Measurements from ENCODE around the gene DAG1.

Gene DAG1

DNA sequence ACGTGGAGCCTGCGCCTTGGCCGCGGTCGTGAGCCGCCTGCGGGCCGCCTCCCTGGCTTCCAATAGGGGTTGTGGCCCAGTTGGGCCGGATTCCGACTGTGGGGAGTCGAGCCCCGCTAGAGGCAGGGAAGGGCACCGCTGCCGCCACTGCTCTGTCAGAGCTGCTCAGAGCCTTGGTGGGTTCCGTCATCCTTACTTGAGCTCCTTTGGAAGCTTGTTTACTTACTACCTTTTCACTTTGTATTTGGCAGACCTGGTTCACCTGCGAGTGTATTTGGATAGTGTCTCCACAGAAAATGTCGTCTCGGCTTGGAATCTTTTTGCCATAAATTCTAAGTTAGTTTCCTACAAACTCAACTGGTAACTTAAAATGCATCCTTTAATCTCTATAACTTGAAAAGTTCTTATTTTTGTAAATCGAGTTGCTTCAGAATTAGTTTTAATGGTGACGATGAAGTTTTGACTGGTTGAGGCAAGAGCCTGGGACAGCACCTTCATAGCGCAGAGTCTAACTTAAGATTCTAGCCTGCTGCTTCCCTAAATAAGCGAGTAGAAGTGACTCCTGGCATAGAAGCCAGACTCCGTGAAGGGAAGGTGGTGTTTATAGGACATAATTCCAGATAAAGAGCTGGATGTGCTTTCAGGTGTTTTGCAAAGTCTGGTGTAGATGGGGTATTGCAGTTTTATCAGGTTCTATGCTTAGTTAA lies 800 bp downstream of the DAG1 start:
- no peaks in the 10 kb centered on the region for H3K9me3 ChIP-seq (ENCODE audit: control insufficient read depth, insufficient read depth, low read length)
- H3F3A ChIP-seq (ENCODE audit: control insufficient read depth, insufficient read depth) = peaks cover 7% of the 10 kb centered on the region
- peak overlapping the region; percentile 76 for H3K4me2 ChIP-seq (ENCODE audit: low read length)
- no peaks in the 10 kb centered on the region for H3K27me3 ChIP-seq (ENCODE audit: control insufficient read depth, low read length)
- H3K4me3 ChIP-seq (ENCODE audit: low read length) = peak overlapping the region; percentile 100
- peaks cover 19% of the 10 kb centered on the region for H3K4me1 ChIP-seq (ENCODE audit: control insufficient read depth, low read length)
- H4K20me1 ChIP-seq (ENCODE audit: control insufficient read depth, insufficient read depth, low read depth, low read length) = no peaks in the 10 kb centered on the region
- H3K9me2 ChIP-seq (replicated peaks; ENCODE audit: control insufficient read depth, low read length) = no peaks in the 10 kb centered on the region
- TF ChIP-seq CTCF (IDR thresholded peaks at IDR 0.05; ENCODE audit: low read depth, low read length, poor library complexity, severe bottlenecking) (peak; percentile 9), EZH2phosphoT487 (IDR thresholded peaks at IDR 0.05; ENCODE audit: borderline replicate concordance, low read length) (no peak)
- H3K36me3 ChIP-seq (ENCODE audit: control insufficient read depth, low read length) = peaks cover 4% of the 10 kb centered on the region
- peak overlapping the region; percentile 90 for H3K27ac ChIP-seq (ENCODE audit: low read depth, low read length)
- H3K79me2 ChIP-seq (ENCODE audit: control insufficient read depth, low read length) = peaks cover 43% of the 10 kb centered on the region

DNA sequence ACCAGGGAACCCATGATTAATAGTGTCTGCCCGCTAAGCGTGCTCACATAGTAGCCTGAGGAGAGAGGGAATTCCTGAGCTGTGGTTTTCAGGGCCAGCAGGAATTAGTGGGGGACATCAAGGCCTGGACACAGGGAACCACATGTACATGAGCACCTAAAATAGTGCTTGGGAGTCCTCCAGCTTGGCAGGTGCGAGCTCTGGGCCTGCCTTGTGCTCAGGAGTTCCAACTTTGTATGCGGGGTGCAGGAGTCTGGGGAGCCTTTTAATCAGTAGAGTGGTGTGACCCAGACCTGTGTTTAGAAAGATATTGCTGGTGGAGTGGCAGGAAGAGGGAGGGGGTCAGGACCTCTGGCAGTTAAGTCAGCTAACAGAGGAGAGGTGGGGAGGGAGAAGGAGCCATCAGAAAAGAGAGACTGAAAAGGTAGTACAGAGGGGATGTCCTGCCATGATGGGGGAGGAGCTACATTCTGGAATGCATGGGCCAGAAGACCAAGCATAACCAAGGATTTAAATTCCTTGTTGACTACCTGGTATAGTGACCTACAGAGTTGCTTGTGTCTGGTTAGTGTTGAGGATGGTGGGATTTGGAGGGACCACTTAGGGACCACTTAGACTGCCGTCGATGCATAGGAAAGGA lies 1.9 kb downstream of the DAG1 start:
- Histone ChIP-seq H3K4me3 (ENCODE audit: low read length) (peak overlapping the region; percentile 100), H3K27me3 (ENCODE audit: control insufficient read depth, low read length) (no peaks in the 10 kb centered on the region), H3K79me2 (ENCODE audit: control insufficient read depth, low read length) (peaks cover 52% of the 10 kb centered on the region), H3K4me2 (ENCODE audit: low read length) (peak overlapping the region; percentile 76), H3K9me2 (replicated peaks; ENCODE audit: control insufficient read depth, low read length) (no peaks in the 10 kb centered on the region), H3K9me3 (ENCODE audit: control insufficient read depth, insufficient read depth, low read length) (no peaks in the 10 kb centered on the region), H3K27ac (ENCODE audit: low read depth, low read length) (no peak overlapping the region), H3F3A (ENCODE audit: control insufficient read depth, insufficient read depth) (peaks cover 7% of the 10 kb centered on the region), H3K4me1 (ENCODE audit: control insufficient read depth, low read length) (peaks cover 19% of the 10 kb centered on the region), H4K20me1 (ENCODE audit: control insufficient read depth, insufficient read depth, low read depth, low read length) (no peaks in the 10 kb centered on the region), H3K36me3 (ENCODE audit: control insufficient read depth, low read length) (peaks cover 6% of the 10 kb centered on the region)
- no peak for TF ChIP-seq EZH2phosphoT487 (IDR thresholded peaks at IDR 0.05; ENCODE audit: borderline replicate concordance, low read length)
- TF ChIP-seq CTCF (IDR thresholded peaks at IDR 0.05; ENCODE audit: low read depth, low read length, poor library complexity, severe bottlenecking) = no peak

DNA sequence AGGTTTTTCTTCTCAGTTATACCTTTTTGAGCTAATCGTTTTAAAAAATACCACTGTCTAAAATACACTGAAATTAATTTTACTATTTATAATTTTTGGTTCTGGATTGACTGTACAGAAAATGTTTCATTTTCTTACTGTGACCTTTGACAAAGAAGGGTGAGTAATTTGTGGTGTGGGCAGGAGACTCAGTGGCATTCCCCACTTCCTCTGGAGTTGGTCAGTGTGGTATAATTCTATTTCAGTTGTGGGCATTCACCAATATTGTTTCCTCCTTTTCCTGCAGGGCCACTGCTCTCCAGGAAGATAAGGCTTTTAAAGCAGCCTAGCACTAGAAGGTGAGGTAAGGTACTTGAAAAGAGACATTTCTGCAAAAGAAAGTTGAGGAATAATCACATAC lies 6.5 kb downstream of the DAG1 start:
- no peak overlapping the region for H3K27ac ChIP-seq (ENCODE audit: low read depth, low read length)
- H3K4me1 ChIP-seq (ENCODE audit: control insufficient read depth, low read length) = peaks cover 6% of the 10 kb centered on the region
- peaks cover 12% of the 10 kb centered on the region for H3K36me3 ChIP-seq (ENCODE audit: control insufficient read depth, low read length)
- TF ChIP-seq CTCF (IDR thresholded peaks at IDR 0.05; ENCODE audit: low read depth, low read length, poor library complexity, severe bottlenecking) = no peak
- TF ChIP-seq EZH2phosphoT487 (IDR thresholded peaks at IDR 0.05; ENCODE audit: borderline replicate concordance, low read length) = no peak
- no peaks in the 10 kb centered on the region for H3K9me2 ChIP-seq (replicated peaks; ENCODE audit: control insufficient read depth, low read length)
- H3K27me3 ChIP-seq (ENCODE audit: control insufficient read depth, low read length) = no peaks in the 10 kb centered on the region
- H3K4me3 ChIP-seq (ENCODE audit: low read length) = no peak overlapping the region
- H3K9me3 ChIP-seq (ENCODE audit: control insufficient read depth, insufficient read depth, low read length) = no peaks in the 10 kb centered on the region
- H4K20me1 ChIP-seq (ENCODE audit: control insufficient read depth, insufficient read depth, low read depth, low read length) = no peaks in the 10 kb centered on the region
- H3F3A ChIP-seq (ENCODE audit: control insufficient read depth, insufficient read depth) = no peaks in the 10 kb centered on the region
- H3K79me2 ChIP-seq (ENCODE audit: control insufficient read depth, low read length) = peaks cover 44% of the 10 kb centered on the region
- no peak overlapping the region for H3K4me2 ChIP-seq (ENCODE audit: low read length)
